Parathyroid adenoma (tissue), 2 donors: ENCODE measurements around the gene PKIG.

Experiments
- H2AFZ ChIP-seq: fragments of 300-600 bp; sonication (generic); one replicate; pipeline ENCODE4 v1.7.0; 2017; ENCODE audit warnings: antibody characterized with exemption, mild to moderate bottlenecking
- H3K27ac ChIP-seq: fragments of 300-600 bp; sonication (generic); one replicate; pipeline ENCODE4 v1.7.0; 2017
- H3K27me3 ChIP-seq: fragments of 300-600 bp; sonication (generic); one replicate; pipeline ENCODE4 v1.7.0; 2017; ENCODE audit warnings: low read length; ENCODE audit not compliant: control insufficient read depth, insufficient read depth
- H3K36me3 ChIP-seq: fragments of 300-600 bp; sonication (generic); one replicate; pipeline ENCODE4 v1.7.0; 2017; ENCODE audit warnings: low read length; ENCODE audit not compliant: control insufficient read depth, insufficient read depth
- H3K4me1 ChIP-seq: fragments of 300-600 bp; sonication (generic); one replicate; pipeline ENCODE4 v1.7.0; 2017; ENCODE audit warnings: control low read depth
- H3K4me2 ChIP-seq: fragments of 300-600 bp; sonication (generic); one replicate; pipeline ENCODE4 v1.7.0; 2017; ENCODE audit warnings: low read length
- H3K4me3 ChIP-seq: fragments of 300-600 bp; sonication (generic); one replicate; pipeline ENCODE4 v1.7.0; 2017; ENCODE audit warnings: low read depth, low read length
- H3K79me2 ChIP-seq: fragments of 300-600 bp; sonication (generic); one replicate; pipeline ENCODE4 v1.7.0; 2017; ENCODE audit warnings: control low read depth
- H3K9ac ChIP-seq: fragments of 300-600 bp; sonication (generic); one replicate; pipeline ENCODE4 v1.7.0; 2017; ENCODE audit warnings: mild to moderate bottlenecking
- H3K9me3 ChIP-seq: fragments of 300-600 bp; sonication (generic); one replicate; pipeline ENCODE4 v1.7.0; 2017; ENCODE audit warnings: low read length; ENCODE audit not compliant: control insufficient read depth
- TF ChIP-seq, protein P1 (sequence below): fragments of 300-600 bp; sonication (generic); IDR thresholded peaks from one replicate; pipeline ENCODE4 v1.7.0; 2017; ENCODE audit warnings: antibody characterized with exemption, mild to moderate bottlenecking
- donor health status: primary hyperparathyroidism.

The PKIG gene

DNA sequence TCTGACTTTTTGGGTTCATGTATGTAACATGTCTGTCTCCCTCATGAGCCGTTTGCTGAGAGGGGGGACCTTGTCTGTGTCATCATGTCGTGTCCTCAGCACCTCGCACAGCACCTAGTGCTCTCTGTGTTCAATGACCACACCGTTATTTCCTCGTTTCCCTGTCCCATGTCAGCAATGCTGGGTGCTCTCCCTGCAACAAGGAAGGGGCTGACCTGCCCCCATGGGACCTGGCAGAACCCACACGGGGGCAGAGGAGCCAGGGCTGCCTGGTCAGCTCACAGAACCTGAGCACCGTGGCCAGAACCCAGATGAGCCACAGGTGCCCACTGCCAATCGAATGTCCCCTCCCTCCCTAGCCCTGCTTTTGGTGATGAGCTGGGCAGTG, 61.8 kb downstream of the PKIG start:
- Histone ChIP-seq H3K9me3 (no peaks in the 10 kb centered on the region), H3K4me3 (no peak overlapping the region), H3K27ac (peak overlapping the region; percentile 63), H3K4me2 (no peak overlapping the region), H3K36me3 (no peaks in the 10 kb centered on the region), H3K79me2 (no peaks in the 10 kb centered on the region), H2AFZ (no peak overlapping the region), H3K9ac (no peak overlapping the region), H3K27me3 (no peaks in the 10 kb centered on the region), H3K4me1 (peaks cover 4% of the 10 kb centered on the region)
- TF ChIP-seq, protein P1, sequence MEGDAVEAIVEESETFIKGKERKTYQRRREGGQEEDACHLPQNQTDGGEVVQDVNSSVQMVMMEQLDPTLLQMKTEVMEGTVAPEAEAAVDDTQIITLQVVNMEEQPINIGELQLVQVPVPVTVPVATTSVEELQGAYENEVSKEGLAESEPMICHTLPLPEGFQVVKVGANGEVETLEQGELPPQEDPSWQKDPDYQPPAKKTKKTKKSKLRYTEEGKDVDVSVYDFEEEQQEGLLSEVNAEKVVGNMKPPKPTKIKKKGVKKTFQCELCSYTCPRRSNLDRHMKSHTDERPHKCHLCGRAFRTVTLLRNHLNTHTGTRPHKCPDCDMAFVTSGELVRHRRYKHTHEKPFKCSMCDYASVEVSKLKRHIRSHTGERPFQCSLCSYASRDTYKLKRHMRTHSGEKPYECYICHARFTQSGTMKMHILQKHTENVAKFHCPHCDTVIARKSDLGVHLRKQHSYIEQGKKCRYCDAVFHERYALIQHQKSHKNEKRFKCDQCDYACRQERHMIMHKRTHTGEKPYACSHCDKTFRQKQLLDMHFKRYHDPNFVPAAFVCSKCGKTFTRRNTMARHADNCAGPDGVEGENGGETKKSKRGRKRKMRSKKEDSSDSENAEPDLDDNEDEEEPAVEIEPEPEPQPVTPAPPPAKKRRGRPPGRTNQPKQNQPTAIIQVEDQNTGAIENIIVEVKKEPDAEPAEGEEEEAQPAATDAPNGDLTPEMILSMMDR, result no peak

DNA sequence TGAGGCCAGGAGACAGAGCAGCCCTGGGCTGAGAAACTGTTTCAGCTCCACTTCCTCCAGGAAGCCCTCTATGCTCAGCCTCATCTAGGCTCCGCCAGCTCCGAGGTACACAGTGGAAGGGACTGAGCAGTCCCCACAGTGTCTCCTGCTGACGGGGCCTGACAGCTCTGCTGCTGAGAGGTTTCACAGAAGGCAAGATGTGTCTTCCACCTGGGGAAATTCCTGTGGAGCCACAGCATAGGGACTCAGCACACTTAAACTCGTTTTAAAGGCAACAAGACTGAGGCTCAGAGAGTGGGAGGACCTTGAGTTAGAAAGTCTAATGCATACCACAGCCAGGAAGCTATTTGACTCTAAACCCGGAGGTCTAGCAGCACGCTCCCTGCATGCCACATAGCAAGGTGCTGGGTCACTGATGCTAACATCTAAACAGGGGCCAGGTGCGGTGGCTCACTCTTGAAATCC, 62.3 kb downstream of the PKIG start:
- H3K27ac ChIP-seq, result no peak overlapping the region
- TF ChIP-seq, protein P1, result no peak
- H3K9me3 ChIP-seq, result no peaks in the 10 kb centered on the region
- peaks cover 4% of the 10 kb centered on the region for H3K4me1 ChIP-seq
- no peaks in the 10 kb centered on the region for H3K36me3 ChIP-seq
- no peak overlapping the region for H3K4me3 ChIP-seq
- no peak overlapping the region for H3K9ac ChIP-seq
- no peak overlapping the region for H3K4me2 ChIP-seq
- H3K27me3 ChIP-seq, result no peaks in the 10 kb centered on the region
- no peaks in the 10 kb centered on the region for H3K79me2 ChIP-seq
- H2AFZ ChIP-seq, result no peak overlapping the region

DNA sequence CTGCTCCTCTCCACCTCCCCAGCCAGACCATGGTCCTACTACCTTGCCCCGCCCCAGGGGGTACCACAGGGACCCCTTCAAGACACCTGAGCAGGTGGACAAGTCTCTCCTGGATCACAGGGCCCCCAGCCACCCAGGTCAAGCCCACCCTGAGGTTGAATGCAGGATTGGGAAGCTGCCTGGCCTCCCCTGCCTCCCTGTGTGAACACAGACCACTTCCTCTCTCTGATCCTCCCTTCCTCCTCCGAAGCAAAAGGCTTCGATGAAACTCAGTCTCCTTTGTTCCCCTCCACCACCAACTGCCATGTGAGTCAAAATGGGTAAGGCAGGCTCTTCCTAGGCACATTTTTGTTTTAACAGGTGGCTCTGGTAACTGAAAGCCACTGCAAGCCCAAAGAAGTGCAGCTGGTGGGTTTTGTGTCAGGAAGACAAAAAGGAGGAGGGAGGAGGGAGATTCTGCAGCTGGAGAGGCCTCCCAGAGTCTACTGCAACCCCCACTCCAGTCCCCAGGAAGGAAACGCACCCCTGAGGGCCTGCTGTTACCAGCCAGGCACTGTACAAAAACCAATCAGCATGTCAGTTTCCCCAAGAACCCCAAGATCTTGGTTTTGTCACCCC, 63.8 kb downstream of the PKIG start:
- no peak overlapping the region for H3K4me3 ChIP-seq
- H3K9ac ChIP-seq, result no peak overlapping the region
- H3K9me3 ChIP-seq, result no peaks in the 10 kb centered on the region
- no peaks in the 10 kb centered on the region for H3K27me3 ChIP-seq
- H2AFZ ChIP-seq, result no peak overlapping the region
- TF ChIP-seq, protein P1, result no peak
- no peaks in the 10 kb centered on the region for H3K79me2 ChIP-seq
- no peak overlapping the region for H3K27ac ChIP-seq
- no peak overlapping the region for H3K4me2 ChIP-seq
- H3K36me3 ChIP-seq, result no peaks in the 10 kb centered on the region
- H3K4me1 ChIP-seq, result peaks cover 4% of the 10 kb centered on the region

DNA sequence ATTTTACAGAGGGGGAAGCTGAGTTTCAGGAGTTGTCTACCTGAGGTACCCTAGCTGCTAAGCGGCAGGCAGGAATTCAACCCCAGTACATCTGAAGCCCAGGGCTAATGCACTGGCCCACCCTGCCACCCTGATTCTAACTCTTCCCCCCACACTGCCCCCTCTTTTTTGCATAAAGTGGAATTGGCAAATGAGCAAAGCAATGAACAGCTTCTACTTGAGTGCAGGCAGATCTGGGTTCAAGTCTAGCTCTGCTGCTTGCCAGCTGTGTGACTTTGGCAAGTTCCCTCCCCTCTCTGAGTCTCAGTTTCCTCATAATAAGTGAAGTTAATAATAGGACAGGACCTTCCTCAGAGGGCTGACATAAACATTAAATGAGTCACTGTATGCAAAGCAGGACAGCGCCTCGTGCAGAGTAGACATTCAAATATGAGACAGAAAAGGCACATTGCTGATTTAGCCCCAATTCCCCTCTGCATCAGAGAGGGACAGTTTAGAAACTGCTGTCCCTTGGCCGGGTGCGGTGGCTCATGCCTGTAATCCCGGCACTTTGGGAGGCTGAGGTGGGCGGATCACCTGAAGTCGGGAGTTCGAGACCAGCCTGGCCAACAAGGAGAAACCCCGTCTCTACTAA, 64.4 kb downstream of the PKIG start:
- H3K79me2 ChIP-seq, result no peaks in the 10 kb centered on the region
- H2AFZ ChIP-seq, result no peak overlapping the region
- H3K4me3 ChIP-seq, result no peak overlapping the region
- H3K4me1 ChIP-seq, result peaks cover 4% of the 10 kb centered on the region
- H3K9ac ChIP-seq, result no peak overlapping the region
- TF ChIP-seq, protein P1, result no peak
- no peaks in the 10 kb centered on the region for H3K36me3 ChIP-seq
- no peak overlapping the region for H3K4me2 ChIP-seq
- no peak overlapping the region for H3K27ac ChIP-seq
- H3K27me3 ChIP-seq, result no peaks in the 10 kb centered on the region
- no peaks in the 10 kb centered on the region for H3K9me3 ChIP-seq

DNA sequence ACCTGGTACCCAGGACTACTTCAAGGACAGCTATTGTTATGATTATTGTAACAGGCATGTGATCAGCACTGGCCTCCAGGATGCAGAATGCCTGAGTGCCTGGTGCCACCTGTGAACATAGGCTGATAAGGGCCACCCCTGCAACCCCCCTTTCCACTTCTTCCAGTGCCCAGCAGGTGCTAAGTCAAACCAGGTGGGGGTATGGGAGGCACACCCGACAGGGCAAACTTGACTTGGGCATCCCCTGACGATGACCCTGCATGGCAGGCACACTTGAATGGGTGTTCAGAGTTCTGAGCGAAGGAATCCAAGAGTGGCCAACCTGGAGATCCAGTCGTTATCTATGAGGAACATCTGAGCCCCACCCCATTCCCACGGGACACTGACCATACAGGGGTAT, 65.7 kb downstream of the PKIG start:
- H3K27ac ChIP-seq, result no peak overlapping the region
- no peaks in the 10 kb centered on the region for H3K9me3 ChIP-seq
- TF ChIP-seq, protein P1, result no peak
- H3K9ac ChIP-seq, result no peak overlapping the region
- peaks cover 2% of the 10 kb centered on the region for H3K4me1 ChIP-seq
- H3K79me2 ChIP-seq, result no peaks in the 10 kb centered on the region
- no peaks in the 10 kb centered on the region for H3K36me3 ChIP-seq
- H2AFZ ChIP-seq, result no peak overlapping the region
- no peak overlapping the region for H3K4me3 ChIP-seq
- no peaks in the 10 kb centered on the region for H3K27me3 ChIP-seq
- no peak overlapping the region for H3K4me2 ChIP-seq
